ENCODE data around the gene LRRC74B.

LRRC74B gene

GRCh38 chr22:21014726-21015465 is 30.9 kb upstream of the LRRC74B start, which contains the start of gene P2RX6:
Gene P2RX6, plus strand, starts transcription at chr22:21015165. Its CDS starts 10 bp downstream, at chr22:21015175.
- DNase-seq, result no peak

- no peak for DNase-seq
These were observed 30.2 kb upstream of the LRRC74B start for GRCh38 chr22:21015466-21016006.

GRCh38 chr22:21016644-21017420 is 28.9 kb upstream of the LRRC74B start:
- DNase-seq, result no peak

- DNase-seq, result no peak
These were observed 27.4 kb upstream of the LRRC74B start for GRCh38 chr22:21018314-21018713.

- no peak for DNase-seq
These were observed 24.8 kb upstream of the LRRC74B start for GRCh38 chr22:21020802-21021429.

- DNase-seq, result no peak
These were observed 23.2 kb upstream of the LRRC74B start for GRCh38 chr22:21022507-21022906.

- DNase-seq, result no peak
These were observed 22.7 kb upstream of the LRRC74B start for GRCh38 chr22:21022955-21023614.

- no peak for DNase-seq
These were observed 20.5 kb upstream of the LRRC74B start for GRCh38 chr22:21025266-21025665.

- no peak for DNase-seq
These were observed 19.7 kb upstream of the LRRC74B start for GRCh38 chr22:21025763-21026755.

- DNase-seq, result no peak
These were observed 18.7 kb upstream of the LRRC74B start for GRCh38 chr22:21026783-21027692.

- DNase-seq, result no peak
These were observed 17.2 kb upstream of the LRRC74B start for GRCh38 chr22:21028277-21029251.

GRCh38 chr22:21029486-21030025 is 16.2 kb upstream of the LRRC74B start:
- DNase-seq, result no peak

GRCh38 chr22:21030032-21030431 is 15.7 kb upstream of the LRRC74B start:
- DNase-seq, result no peak

GRCh38 chr22:21030621-21031544 is 14.9 kb upstream of the LRRC74B start:
- no peak for DNase-seq

GRCh38 chr22:21031545-21032036 is 14.2 kb upstream of the LRRC74B start:
- no peak for DNase-seq

- no peak for DNase-seq
These were observed 13.5 kb upstream of the LRRC74B start, which contains the start of gene SLC7A4 for GRCh38 chr22:21032037-21032867. Gene SLC7A4, minus strand, starts transcription at chr22:21032561. Its CDS starts 749 bp downstream, at chr22:21031812.
